Measurements from ENCODE around the gene DCC.

The DCC gene

DNA sequence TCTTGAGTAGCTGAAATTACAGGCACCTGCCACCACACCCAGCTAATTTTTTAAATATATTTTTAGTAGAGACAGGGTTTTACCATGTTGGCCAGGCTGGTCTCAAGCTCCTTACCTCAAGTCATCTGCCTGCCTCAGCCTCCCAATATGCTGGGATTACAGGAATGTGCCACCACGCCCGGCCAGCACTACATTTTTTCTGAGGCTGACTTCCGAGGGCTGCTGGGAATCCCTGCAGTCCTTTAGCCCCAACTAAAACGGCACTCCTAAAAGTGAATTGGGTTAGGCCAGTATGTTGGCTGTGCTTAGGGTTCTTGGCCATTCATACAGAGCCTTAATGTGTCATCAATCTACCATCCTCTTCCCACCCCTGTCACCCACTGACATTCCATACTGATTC lies 375.4 kb downstream of the DCC start:
- no peak for DNase-seq

DNA sequence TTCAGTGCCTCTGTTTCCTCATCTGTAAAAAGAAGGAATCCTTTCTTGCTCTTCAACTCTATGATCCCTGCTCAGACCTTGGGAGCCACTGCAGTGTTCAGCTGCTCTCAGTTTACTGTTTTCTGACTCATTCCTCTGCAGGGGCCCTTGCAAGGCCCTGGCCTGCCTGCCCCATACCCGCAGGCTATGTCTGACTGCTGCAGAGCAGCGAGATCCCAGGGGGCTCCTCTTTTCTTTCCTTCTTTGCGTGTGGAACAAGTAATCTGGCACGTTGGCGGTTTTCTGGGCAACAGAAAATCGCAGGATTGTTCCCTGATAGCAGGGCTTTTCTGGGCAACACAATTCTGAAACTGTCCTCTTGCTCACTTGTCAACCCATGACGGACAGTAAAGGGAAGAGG lies 376.0 kb downstream of the DCC start:
- DNase-seq = no peak

DNA sequence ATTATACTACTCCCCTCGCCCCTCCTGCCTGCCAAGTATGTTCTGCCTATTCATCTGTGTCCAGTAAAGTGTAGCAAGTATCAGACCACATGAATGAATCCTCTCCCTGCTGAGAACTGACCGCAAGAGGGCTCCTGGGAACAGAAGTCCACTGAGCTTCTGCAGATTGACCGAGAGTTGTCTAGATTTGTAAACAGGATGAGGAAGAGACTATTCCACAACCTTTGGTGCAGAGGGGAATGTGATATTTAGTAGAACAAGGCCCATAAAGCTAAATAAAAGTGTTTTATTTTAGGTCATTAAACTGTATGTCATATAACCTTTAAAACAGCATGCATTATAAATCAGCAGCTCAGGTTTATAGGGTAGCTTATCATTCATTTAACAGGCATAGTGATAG lies 377.0 kb downstream of the DCC start:
- no peak for DNase-seq

DNA sequence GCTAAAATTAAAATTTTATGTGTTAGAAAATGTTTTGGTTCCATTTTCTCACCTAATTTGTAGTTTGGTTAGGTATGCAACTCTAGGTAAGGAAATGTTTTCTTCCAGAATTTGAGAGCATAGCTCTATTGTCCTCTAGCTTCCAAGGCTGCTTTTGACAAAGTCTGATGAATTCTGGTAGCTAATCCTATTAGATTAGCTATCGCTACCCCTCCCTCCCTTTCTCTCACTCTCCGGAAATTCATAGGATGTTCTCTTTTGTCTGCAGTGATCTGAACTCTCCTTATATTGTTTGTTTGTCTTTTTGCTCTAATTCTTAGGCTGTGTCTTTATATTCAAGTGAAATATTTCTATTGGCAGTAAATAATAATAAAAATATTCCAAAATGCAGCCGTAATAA lies 382.9 kb downstream of the DCC start:
- no peak for DNase-seq

DNA sequence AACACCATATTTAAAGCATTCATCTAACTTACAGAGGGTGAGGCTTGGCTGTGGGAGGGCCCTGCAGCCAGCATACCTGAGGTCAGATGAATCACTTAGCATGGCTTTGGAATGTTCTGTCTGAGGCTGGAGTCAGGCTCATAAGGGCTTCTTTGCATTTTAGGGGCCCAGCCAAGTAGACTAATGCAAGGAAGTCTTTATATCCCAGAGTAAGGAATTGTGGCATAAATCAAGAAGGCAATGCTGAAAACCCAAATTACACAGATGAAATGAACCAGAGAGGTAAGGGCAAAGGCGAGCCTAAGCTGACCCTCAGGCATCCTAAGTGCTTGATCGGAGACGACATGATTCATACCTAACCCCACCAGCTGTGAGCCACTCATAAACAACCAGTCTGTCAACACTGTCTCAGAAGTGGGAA lies 383.6 kb downstream of the DCC start:
- no peak for DNase-seq

DNA sequence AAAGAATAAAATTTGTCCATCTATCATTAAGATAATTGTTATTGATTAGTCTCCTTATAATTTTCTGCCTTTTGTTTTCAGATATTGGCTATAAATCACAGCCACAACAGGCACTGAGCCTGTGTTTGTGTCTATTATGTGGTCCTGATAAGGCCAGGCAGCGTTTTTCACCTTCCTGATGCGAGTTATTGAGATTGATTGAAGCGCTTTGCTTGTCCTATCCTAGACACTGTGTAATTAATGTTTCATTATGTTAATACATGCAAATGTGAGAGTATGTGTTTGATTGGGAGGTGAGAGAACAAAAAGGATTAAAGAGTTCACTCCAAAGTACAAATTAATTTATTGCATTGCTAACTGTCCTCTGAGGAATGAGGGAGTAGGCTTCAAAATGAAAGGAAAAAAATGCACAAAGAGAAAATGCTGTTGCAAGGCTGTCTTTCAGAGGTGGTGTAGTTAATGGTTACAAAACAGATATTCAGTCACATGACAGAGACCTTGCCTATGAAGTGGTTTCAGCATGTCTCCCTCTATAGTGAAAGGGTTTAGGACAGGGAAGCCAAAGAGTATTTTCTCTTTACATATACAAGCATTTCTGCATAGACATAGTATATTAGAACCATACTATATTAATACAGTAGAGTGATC lies 391.1 kb downstream of the DCC start:
- no peak for DNase-seq

DNA sequence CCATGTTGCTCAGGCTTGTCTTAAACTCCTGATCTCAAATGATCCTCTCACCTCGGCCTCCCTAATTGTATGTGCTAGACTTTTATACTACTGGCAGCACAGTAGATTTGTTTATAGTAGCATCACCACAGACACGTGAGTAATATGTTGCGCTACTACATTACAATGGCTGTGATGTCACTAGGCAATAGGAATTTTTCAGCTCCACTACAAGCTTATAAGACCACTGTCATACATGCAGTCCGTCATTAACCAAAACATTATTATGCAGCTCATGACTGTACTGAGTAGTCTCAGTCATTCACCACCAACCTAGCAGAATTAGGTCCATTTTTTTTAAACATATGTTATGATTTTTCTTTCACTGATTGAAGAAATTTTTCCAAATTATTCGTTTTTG lies 398.9 kb downstream of the DCC start:
- DNase-seq = no peak

DNA sequence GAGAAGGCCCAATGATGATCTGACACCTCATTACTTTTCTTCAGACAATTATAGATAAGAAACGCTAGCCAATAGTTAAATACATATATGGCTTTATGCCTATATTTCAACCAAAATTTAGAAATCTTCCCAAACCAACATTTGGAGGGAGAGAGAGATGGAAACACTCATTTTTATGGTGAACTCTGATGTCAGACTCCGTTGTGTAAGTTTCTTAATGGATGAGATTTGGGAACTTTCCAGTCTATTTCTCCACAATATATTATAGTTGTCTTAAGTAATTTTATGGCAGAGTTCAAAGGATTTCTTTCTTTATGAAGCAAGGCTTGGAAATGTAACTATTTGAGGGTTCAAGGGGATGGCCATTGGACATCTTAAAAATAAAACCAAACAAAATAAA lies 407.0 kb downstream of the DCC start:
- DNase-seq = no peak

DNA sequence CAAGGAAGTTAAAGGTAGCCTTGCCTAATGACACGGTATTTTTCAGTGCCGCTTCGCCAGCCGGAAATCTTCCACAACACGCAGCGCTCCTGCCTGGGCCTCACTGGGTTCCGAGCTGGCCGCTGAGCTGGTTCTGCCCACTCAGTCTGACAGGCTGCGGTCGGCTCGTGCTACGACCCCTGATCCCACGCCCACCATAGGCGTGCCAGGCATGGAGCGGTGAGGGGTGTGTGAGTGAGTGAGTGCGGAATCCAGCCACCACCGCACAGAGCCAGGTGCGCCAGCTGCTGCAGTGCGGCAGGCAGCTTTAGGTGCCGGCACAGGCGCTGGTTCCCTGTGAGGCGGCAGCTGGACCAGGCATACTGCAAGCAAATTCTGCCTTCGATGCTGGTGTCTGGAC lies 407.9 kb downstream of the DCC start:
- no peak for DNase-seq

DNA sequence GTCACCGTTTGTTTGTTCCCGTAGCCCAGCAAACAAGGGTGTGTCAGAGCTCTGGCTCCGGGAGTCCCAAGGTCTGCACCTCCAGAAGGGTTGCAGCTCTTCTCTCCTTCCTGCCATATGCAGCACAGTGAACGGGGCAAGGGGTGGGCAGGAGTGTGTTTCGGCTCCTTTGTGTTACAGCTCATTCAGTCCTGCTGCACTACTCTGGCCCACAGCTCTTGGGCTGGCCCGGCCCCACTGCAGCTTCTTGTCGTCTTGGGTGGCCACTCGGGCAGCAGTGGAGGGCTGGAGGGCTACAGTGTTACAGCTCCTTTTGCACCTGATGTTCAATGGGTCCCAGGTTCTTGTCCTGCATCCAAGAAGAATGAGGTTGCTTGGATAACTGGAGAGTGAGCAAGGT lies 408.3 kb downstream of the DCC start:
- no peak for DNase-seq

DNA sequence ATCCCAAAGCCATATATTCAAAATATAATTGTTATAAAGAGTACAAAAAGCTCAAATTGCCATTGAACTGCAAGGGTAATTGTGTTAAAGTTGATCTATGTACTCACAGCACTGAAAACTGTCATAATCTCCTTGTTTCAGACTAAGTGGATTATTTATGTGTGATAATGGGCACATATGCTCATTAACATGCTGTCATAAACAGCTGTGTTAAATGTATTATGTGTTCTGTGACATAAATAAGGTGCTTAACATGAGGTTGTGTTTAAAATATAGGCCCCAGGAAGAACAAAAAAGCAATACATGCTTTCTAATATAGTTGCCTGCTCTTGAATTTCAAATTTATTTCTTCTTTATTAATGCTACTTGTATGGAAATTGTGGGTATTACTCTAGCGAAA lies 409.5 kb downstream of the DCC start:
- DNase-seq = no peak

DNA sequence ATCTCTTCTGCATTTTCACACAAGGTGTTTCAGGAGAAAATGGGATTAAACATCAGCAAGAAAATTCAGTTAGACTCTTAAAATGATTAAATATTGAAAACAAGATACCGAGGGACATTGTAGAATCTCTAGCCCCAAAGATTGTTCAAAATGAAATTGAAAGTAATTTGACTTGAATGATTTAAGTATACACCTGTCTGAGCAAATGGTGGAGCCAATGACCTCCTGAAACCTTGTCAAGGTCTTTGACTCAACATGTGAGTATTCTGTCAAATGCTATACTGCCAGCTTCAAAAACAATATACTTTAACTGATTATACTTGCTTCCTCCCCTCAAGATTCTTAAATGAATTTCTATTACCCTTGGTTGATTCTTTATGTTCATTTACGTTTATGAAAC lies 411.0 kb downstream of the DCC start:
- DNase-seq = no peak

DNA sequence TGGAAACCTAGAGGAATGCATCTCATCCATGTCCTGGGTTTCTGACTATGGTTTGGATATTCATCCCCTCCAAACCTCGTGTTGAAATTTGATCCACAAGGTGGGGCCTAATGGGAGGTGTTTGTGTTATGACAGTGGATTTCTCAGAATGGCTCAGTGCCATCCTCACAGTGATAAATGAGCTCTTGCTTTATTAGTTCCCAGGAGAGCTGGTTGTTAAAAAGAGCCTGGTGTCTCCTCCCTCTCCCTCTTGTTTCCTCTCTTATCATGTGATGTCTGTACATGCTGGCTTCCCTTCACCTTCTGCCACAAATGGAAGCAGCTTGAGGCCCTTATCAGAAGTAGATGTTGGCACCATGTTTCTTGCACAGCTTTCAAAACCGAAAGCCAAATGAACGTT lies 424.3 kb downstream of the DCC start:
- DNase-seq = no peak

DNA sequence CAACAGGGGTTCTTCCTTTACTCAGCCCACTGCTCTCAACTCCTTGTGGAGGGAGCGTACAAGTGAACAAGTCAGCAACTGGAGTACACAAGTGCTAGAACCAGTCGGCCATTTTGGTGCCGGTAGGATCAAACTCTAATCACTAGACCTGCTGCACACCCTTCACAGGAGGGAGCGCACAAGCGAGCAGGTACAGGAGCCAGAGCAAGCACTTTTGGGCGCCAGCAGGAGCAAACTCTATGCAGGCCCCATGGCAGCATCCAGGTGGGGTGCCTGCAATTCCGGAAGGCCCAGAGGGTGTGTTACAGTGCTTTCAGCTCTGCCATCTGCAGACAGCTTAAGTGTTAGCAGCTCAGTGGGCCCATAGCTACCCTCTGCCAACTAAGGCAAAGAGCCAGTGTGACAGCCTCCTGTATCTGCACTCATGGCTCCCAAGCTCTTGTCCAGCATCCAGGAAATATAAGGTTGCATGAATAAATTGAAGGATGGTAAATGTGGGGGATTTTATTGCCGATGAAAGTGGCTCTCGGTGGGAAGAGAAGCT lies 426.1 kb downstream of the DCC start:
- no peak for DNase-seq

DNA sequence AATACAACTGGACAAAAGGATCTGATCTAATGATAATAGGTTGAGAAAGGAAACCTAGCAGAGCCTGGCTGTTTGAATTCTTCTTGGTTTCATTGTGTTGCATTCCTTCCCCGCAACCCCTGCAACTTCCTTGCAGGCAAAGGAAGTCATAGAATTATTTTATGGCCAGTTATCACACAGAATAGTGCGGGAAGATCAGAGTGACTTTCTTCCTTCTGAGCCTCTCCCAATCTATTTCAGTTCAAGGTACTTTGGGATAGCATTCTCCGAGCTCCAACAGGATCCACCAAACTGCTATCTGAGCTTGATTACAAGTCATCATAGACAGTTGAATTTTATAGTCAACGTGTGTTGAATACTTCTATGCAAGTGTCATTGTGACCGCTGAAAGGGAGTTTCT lies 441.1 kb downstream of the DCC start:
- DNase-seq = no peak

DNA sequence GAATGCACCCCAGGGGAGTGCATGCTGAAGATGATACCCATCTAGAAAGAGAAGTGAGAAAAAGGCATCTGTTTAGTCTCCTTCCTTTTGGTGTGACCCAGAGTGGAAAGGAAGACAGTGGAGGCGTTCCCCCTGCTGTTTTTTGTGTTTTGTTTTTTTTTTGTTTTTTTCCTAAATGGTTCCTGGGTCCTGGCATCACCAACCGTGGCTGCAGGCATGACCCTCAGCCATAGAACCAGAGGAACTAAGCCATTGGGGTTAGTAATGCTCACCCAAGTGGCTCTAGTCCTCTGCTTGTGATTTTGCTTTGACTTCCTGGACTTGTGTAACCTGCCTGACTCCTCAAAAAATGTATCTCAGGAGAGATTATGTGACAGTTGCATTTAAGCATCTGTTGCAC lies 451.3 kb downstream of the DCC start:
- DNase-seq = no peak

DNA sequence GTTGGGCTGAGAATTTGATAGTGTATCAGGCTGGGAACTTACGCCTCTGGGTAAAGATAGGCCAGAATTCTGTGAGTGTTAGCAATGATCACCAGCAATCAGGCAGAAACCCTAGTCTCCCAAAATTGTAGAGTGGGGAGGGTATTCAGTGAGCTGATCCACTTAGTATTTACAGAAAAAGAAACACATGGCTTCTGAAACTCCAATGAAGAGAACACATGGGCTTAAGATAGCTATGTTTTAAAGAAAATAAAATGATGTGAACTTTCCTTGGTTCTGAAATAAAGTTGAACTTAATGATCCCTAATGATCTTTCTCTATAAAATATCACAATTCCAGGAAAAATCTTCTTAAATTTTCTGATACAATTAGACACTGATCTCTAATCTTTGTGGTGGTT lies 472.8 kb downstream of the DCC start:
- no peak for DNase-seq

DNA sequence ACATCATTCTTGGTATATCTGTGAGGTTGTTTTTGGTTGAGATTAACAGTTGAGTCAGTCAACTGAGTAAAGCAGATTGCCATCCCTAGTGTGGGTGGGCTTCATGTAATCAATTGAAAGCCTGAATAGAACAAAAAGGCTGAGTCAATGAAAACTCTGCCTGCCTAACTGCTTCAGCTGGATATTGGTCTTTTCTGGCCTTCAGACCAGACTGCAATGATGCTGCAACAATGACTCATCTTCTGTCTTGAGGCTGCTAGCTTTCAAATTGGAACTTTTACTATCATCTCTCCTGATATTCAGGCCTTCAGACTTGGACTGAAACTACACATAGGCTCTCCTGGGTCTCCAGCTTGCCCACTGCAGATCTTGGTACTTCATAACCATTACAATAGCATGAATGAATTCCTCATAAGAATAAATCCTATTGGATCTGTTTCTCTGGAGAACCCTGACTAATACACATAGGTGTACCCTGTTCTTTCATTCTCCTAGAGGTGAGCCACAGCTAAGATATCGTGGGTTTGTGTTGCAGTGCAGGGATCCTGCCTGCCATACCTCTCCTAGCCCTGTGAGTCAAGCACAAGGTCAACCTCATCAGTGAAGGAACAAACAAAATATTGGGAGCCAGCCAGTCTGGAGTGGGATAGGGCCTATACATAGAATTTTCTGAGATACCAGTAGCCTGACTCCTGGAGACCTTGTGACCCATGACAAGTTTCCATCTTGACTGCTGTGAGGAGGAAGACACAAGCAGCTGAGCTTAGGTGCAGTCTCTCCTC lies 473.8 kb downstream of the DCC start:
- DNase-seq = no peak

DNA sequence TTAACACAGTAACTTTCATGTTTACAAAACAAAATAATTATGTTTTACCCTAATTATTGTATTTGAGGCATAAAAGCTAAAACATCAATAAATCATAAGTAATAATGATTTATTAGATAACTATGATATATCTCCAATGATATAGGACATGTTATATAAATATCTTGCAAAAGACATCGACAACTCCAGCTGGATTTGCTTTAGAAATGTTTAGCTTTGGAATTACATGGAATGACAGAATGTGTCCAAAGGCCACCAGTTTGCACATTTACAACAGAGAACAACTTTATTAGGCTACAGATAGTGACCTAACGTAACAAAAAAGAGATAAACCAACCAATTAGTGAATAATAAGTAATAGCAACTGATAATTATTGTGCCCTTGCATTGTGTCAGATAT lies 475.7 kb downstream of the DCC start:
- no peak for DNase-seq

DNA sequence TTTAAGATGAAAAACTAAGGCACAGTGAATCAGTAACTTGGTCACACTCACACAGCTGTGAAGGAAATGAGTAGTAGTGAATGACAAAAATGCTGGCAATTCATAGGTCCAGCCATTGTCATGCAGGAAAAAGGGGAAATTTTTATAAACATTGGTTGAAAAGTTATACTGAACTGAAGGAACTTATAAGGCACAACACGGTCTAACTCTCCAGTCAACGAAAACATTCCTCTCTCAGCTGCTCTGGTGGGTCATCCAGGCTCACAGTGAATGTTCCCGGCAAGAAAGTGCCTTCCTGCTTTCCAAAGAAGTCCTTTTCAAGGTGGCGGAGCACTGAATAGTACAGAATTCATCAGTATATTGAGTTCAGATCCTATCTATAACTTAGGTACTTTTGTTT lies 476.1 kb downstream of the DCC start:
- no peak for DNase-seq

DNA sequence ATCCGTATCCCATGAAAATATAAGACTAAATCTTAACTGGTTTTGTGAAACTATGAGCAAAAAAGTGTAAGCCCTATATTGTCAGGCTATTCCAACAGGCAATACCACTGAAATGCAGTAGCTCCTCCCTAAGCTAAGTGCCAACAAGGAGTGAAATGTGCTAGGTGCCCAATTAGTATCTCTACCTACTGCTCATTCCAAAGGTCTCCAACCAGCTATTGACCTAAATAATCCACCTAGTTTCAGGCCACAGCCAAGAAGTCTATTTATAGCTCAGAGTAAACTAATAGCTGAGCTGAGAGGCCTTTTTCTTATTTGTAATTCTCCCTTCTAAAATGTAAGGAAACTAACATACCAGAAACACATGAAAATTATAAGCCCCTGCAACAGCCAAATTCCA lies 482.2 kb downstream of the DCC start:
- DNase-seq = no peak

DNA sequence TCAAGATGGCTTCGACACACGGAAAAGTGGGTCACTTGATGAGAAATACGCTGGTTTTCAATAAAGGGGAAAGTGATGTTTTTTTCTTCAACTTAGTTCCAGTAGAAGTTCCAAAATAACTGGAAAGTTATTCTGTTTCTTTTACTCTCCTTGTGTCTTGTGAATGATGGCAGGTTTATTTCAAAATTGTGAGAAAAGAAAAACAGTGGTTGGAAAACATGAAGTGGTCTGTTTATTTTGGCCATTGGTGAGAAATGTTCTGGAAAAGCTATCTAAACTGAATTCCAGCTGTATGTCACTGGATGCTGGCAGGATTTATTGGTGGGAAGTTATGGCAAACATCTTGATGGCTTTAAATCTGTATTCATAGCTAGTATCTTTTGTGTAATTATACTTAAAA lies 484.1 kb downstream of the DCC start:
- DNase-seq = no peak

DNA sequence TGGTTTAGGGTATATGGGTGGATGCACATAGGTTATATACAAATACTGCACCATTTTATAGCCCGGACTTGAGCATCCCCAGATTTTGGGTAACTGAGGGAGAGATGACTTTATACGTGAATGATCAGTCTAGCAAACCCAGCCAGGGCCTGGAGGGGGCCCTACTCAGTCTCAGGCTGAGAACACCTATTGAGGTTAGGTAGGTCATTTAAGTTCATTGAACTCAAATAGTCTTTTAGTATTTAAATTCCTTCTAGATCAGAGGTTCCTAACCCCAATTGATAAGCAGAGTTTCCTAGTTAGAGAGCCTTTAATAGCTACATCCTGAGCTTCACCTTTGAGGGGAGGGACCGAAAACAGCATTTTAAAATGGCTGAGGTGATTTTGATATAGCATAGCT lies 487.0 kb downstream of the DCC start:
- DNase-seq = no peak

DNA sequence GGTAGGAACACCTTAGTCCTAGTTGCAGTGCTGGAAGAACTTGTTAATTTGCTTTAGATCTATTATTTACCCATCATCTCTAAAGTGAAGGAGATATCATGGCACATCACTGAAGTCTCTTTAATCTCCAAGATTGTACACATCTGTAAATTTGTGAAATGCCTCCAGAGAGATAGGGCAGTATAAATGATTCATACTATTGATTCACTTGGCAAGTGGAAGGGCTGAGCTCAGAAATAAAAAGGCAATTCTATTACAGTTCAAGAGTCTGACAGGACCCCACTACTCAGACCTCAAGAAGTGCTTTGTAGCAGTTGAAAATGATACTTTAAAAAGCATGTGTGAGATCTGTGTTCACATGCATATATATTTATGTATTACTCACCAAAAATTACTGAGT lies 489.3 kb downstream of the DCC start:
- no peak for DNase-seq
